ENCODE measurements around the gene TBXAS1. TPM values are rescaled to one million over a fixed set of nuclear protein-coding genes. Genes with fewer than 3 reads are reported as not detected.

TBXAS1 gene
- total RNA-seq, 1 donor = 67.8 TPM

DNA sequence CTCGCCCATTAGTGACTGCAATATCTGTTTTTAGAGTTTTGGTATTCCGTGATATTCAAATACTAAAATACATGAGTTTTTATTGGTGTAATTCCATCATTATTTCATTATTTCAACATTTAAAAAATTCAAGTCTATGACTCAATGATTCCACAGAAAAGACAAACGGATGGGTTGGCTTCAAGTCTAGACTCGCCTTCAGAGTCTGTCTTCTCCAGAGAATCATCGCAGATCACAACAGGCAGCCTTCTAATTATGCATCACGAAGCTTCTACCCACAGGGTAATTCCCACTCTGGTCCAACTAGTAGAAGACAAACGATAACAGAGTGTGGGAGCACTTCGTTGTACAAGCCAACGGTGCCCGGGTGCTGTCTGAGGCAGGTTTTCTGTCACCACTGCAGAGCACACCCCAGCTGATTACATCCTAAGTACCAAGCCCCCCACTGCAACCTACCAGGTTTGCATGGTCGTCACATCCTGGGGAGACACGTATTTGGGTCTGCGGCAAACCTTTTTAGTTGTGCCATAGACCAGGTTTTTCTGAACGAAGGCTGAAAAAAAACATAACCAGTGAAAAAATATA, 204.8 kb downstream of the TBXAS1 start:
- Histone ChIP-seq H3K4me3 (ENCODE audit: low read length) (no peak overlapping the region), H3K4me1 (ENCODE audit: insufficient read depth, low read length) (peaks cover 26% of the 10 kb centered on the region), H3K27me3 (ENCODE audit: insufficient read depth, low read length) (no peaks in the 10 kb centered on the region), H3K9me3 (ENCODE audit: low read depth, low read length) (no peaks in the 10 kb centered on the region)

DNA sequence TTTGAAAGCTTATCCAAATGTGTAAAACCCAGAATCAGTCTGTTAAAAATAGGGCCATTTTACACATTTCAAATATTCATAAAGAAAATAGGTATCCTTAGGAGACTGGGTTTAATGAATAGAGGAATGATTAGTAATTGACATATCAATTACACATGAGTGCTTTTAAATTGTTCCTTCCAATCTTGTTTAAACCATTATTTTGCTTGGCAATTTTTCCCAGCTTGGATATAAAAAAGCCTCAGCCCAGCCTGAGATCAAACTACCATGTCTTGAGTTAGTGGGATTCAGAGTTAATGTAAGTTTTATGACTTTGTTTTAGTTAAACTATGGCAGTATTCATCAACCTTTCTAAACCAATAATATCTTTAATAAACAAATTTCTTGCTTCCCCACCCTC, 205.4 kb downstream of the TBXAS1 start:
- Histone ChIP-seq H3K27me3 (ENCODE audit: insufficient read depth, low read length) (no peaks in the 10 kb centered on the region), H3K4me1 (ENCODE audit: insufficient read depth, low read length) (peaks cover 26% of the 10 kb centered on the region), H3K9me3 (ENCODE audit: low read depth, low read length) (no peaks in the 10 kb centered on the region), H3K4me3 (ENCODE audit: low read length) (no peak overlapping the region)

DNA sequence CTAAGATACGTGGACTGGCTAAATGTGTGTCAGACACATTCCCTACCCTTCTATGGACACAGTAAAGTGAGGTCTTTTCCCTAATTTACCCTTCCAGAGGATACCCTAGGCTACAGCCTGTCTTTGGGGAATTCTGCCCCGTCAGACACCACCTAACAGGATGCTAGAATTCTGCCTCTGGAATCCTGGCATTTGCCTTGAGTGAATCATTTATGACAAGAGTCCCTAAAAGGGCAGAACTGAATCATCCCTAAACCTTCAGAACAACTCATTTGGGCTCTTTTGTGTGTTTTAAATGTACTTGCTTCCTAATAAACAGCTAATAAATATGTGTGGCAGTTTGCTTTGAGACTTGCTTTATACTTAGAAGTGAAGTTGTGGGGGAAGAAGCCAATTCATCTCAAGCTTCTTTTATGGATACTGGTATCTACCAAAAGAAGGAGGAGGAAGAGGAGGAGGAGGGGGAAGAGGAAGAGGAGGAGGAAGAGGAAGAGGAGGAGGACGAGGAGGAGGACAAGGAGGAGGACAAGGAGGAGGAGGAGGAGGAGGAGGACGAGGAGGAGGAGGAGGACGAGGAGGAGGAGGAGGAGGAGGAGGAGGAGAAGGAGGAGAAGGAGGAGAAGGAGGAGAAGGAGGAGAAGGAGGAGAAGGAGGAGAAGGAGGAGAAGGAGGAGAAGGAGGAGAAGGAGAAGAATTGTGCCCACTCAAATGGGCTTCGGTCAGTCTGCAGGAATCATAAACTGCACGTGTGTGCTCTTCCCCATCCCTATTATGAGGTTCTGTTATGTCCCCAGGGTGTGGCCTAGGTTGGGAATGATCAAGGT, 206.5 kb downstream of the TBXAS1 start:
- H3K9me3 ChIP-seq (ENCODE audit: low read depth, low read length) = no peaks in the 10 kb centered on the region
- no peaks in the 10 kb centered on the region for H3K27me3 ChIP-seq (ENCODE audit: insufficient read depth, low read length)
- H3K4me1 ChIP-seq (ENCODE audit: insufficient read depth, low read length) = peaks cover 26% of the 10 kb centered on the region
- no peak overlapping the region for H3K4me3 ChIP-seq (ENCODE audit: low read length)

DNA sequence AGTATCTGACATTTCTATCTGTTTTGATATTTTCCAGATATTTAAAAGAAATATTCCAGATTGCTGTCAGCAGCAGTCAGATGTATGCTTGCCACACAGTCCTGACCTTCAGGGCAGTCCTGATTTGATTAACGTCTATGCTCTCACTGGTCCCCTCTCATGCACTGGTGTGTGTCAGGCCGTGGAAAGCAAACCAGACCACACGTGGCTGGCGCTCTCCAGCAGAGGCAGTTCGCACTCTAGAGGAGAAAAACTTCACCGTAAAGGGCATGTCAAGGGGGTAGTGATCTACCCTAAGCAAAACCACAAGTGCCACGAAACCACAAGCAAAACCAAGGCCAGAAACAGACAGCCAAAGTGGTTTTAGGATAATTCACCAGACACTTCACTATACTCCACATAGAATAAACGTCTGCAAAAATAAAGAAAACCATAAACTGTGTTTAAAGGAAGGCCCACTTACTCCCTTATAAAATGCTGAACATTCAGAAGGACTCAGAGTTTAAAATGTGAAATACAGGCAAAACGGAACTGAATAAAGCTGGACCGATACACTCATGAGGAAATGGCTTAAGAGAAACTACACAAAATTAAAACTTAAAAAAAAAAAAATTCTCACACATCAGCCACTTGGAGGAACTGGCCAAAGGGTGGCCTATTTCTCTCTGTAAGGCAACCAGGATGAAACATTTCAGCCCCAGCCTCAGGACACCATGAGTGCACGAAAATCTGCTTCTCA, 207.3 kb downstream of the TBXAS1 start:
- no peaks in the 10 kb centered on the region for H3K9me3 ChIP-seq (ENCODE audit: low read depth, low read length)
- H3K4me3 ChIP-seq (ENCODE audit: low read length) = no peak overlapping the region
- peaks cover 26% of the 10 kb centered on the region for H3K4me1 ChIP-seq (ENCODE audit: insufficient read depth, low read length)
- no peaks in the 10 kb centered on the region for H3K27me3 ChIP-seq (ENCODE audit: insufficient read depth, low read length)

DNA sequence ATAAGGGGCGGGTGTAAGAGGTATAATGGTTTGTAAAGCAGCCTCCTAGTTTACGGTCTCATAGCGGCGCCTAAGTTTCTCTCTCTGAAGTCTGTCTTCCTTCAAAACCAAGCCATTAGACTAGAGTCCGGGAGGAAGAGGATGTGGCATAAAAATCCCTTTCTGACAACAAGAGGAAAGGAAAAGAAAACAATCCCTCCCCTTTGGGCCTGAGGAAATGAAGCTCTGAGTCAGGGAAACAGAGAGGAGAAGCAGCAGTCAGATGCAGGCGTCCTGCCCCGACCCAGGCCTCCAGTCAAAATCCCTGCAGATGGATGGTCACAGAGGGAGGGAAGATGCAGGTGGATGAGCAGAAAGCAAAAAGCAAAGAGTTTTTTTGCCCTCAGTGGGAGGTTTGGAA, 210.0 kb downstream of the TBXAS1 start:
- Histone ChIP-seq H3K4me1 (ENCODE audit: insufficient read depth, low read length) (peaks cover 23% of the 10 kb centered on the region), H3K4me3 (ENCODE audit: low read length) (no peak overlapping the region), H3K9me3 (ENCODE audit: low read depth, low read length) (no peaks in the 10 kb centered on the region), H3K27me3 (ENCODE audit: insufficient read depth, low read length) (no peaks in the 10 kb centered on the region)

DNA sequence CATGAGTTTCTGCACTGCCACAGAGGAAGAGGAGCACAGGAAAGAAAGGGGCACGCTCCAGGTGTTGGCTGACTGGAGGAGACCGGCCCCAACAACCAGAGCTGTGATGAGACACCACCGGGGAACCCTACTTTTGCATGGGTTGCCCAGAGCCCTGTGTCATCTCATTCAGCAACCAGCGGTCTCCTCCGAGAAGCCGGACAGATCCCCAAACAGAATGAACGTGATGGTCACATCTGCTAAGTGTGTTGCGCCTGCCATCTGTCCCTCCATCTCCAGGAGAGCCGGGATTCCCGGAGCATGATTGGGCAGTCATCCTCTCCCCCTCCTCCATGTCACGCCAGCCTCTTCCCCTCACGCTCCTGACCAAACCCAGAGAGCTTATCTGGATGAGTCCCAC, 210.8 kb downstream of the TBXAS1 start:
- no peaks in the 10 kb centered on the region for H3K9me3 ChIP-seq (ENCODE audit: low read depth, low read length)

DNA sequence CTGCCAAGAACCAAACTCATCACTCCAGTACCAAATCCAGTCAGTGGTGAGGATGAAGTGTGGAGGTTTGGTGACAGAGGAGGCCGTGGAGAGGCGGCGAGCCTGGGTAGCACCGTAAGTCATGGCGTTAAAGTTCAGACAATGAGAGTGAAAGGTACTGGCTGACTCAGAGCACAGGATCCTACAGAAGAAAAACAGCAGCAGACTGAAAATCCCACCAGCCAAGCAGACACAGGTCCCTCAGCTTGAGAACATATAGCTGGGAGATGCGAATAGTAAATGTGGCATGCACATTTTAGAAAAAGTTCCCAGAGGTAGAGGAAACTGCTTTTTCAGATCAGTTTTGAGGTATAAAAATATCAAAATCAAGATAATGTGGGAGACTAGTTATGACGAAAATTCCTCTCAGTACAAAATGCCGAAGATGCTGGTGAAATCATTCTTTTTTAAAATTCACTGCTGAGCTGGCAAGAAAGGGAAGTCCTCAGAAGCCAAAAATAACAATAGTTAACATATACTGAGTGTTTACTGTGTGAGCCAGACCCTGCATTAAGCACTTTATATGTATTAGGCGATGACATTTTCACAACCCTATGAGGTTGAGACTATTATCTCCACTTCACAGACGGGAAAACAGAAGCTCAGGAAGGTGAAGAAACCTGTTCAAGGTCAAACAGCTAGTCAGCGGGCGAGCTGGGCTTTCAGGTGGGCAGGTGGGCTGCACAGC, 212.8 kb downstream of the TBXAS1 start:
- no peak overlapping the region for H3K4me3 ChIP-seq (ENCODE audit: low read length)
- peaks cover 13% of the 10 kb centered on the region for H3K4me1 ChIP-seq (ENCODE audit: insufficient read depth, low read length)
- no peaks in the 10 kb centered on the region for H3K9me3 ChIP-seq (ENCODE audit: low read depth, low read length)
- no peaks in the 10 kb centered on the region for H3K27me3 ChIP-seq (ENCODE audit: insufficient read depth, low read length)

More for the DNA sequence above, 210.8 kb downstream of the TBXAS1 start:
- Histone ChIP-seq H3K4me1 (ENCODE audit: insufficient read depth, low read length) (peaks cover 23% of the 10 kb centered on the region), H3K27me3 (ENCODE audit: insufficient read depth, low read length) (no peaks in the 10 kb centered on the region), H3K4me3 (ENCODE audit: low read length) (no peak overlapping the region)

DNA sequence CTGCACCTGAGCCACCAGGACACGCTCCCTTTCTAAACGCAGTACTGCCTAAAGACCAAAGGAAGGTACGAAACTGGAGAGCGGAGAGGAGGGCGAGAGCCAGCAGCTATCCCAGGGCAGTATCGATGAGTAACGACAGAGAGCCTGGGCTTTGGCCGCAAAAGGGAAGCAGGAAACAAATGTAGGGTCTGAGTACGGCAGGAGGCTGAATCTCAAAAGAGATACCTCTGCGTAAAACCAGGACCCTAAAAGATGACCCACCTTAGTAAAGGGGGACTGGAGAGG, 213.3 kb downstream of the TBXAS1 start:
- Histone ChIP-seq H3K4me1 (ENCODE audit: insufficient read depth, low read length) (peaks cover 8% of the 10 kb centered on the region), H3K27me3 (ENCODE audit: insufficient read depth, low read length) (no peaks in the 10 kb centered on the region), H3K4me3 (ENCODE audit: low read length) (no peak overlapping the region), H3K9me3 (ENCODE audit: low read depth, low read length) (no peaks in the 10 kb centered on the region)

DNA sequence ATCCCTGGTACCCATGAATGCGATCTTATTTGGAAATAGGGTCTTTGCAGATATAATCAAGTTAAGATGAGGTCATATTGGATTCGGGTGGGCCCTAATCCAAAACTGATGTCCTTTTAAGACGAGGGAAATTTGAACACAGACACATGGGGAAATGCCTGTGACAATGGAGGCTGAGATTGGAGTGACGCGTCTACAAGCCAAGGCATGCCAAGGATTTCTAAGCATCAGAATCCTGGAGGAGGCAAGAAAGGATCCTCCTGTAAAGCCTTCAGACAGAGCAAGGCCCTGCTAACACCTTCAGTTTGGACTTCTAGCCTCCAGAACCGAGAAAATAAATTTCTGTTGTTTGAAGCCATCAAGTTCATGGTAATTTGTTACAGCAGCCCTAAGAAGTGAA, 215.2 kb downstream of the TBXAS1 start:
- Histone ChIP-seq H3K9me3 (ENCODE audit: low read depth, low read length) (no peaks in the 10 kb centered on the region), H3K27me3 (ENCODE audit: insufficient read depth, low read length) (no peaks in the 10 kb centered on the region), H3K4me3 (ENCODE audit: low read length) (no peak overlapping the region), H3K4me1 (ENCODE audit: insufficient read depth, low read length) (peaks cover 5% of the 10 kb centered on the region)

DNA sequence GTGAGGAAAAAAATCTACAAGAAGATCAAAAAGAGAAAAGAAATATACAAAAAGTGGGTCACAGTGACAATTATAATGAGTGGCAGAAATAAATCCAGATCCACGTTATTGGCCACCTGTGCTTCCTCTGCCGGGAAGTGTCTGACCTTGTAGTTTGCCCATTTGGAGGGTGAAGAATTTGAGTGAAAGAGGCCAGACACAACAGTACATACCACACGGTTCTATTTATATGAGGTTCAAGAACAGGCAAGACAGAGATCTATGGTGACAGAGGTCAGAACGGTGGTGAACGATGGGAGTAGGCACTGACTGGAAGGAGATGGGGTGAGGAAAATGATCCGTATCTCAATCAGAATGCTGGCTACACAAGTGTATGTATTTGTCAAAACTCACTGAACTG, 216.6 kb downstream of the TBXAS1 start:
- no peaks in the 10 kb centered on the region for H3K27me3 ChIP-seq (ENCODE audit: insufficient read depth, low read length)
- H3K4me3 ChIP-seq (ENCODE audit: low read length) = no peak overlapping the region
- H3K4me1 ChIP-seq (ENCODE audit: insufficient read depth, low read length) = peaks cover 9% of the 10 kb centered on the region
- H3K9me3 ChIP-seq (ENCODE audit: low read depth, low read length) = no peaks in the 10 kb centered on the region

DNA sequence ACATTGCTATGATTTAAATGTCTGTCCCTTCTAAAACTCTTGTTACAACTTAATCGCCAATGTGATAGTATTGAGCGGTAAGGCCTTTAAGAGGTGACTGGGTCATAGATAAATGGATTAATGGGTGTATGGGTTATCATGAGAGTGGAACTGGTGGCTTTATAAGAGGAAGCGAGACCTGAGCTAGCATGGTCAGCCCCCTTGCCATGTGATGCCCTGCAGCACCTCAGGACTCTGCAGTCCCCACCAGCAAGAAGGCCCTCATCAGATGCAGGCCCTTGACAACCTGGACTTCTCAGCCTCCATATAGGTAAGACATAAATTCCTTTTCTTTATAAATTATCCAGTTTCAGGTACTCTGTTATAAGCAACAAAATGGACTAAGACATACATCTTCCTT, 218.1 kb downstream of the TBXAS1 start:
- no peaks in the 10 kb centered on the region for H3K27me3 ChIP-seq (ENCODE audit: insufficient read depth, low read length)
- H3K4me3 ChIP-seq (ENCODE audit: low read length) = no peak overlapping the region
- H3K4me1 ChIP-seq (ENCODE audit: insufficient read depth, low read length) = peaks cover 11% of the 10 kb centered on the region
- no peaks in the 10 kb centered on the region for H3K9me3 ChIP-seq (ENCODE audit: low read depth, low read length)

DNA sequence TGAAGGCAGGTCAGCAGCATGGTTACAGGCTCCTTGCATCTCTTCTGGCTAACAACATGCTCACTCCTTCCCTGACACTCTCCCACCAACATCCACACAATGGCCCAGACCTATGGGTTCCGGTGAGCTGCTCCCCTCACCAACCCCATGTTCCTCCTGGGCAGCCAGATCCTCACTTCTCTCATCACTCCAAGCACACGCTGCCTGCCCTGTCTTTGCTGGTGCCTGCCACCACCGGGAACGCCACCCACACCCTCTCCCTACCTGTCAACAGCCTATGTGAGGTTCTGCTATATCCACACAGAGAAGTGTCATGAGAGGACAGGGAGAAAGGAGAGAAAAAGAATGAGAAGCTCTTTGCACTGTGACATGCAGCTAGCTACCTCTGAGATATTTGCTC, 219.1 kb downstream of the TBXAS1 start:
- Histone ChIP-seq H3K9me3 (ENCODE audit: low read depth, low read length) (no peaks in the 10 kb centered on the region), H3K4me1 (ENCODE audit: insufficient read depth, low read length) (peaks cover 10% of the 10 kb centered on the region), H3K27me3 (ENCODE audit: insufficient read depth, low read length) (no peaks in the 10 kb centered on the region), H3K4me3 (ENCODE audit: low read length) (no peak overlapping the region)

DNA sequence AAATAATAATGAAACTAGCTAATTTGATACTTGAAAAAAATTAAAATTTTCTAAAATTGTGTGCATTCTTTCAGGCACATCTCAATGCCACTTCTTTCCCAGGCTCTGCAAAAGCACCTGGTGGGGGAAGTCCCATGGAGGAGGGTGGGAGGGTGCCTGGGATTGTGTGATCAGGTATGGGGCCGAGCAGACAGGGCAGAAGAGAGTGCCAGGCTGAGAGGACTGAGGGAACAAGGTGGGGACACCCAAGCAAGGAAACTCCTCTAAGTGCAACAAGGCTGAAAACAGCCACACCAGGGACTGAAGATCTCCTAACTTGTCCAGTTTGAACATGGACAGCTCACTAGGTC, 219.9 kb downstream of the TBXAS1 start:
- Histone ChIP-seq H3K9me3 (ENCODE audit: low read depth, low read length) (no peaks in the 10 kb centered on the region), H3K4me1 (ENCODE audit: insufficient read depth, low read length) (peaks cover 11% of the 10 kb centered on the region)

DNA sequence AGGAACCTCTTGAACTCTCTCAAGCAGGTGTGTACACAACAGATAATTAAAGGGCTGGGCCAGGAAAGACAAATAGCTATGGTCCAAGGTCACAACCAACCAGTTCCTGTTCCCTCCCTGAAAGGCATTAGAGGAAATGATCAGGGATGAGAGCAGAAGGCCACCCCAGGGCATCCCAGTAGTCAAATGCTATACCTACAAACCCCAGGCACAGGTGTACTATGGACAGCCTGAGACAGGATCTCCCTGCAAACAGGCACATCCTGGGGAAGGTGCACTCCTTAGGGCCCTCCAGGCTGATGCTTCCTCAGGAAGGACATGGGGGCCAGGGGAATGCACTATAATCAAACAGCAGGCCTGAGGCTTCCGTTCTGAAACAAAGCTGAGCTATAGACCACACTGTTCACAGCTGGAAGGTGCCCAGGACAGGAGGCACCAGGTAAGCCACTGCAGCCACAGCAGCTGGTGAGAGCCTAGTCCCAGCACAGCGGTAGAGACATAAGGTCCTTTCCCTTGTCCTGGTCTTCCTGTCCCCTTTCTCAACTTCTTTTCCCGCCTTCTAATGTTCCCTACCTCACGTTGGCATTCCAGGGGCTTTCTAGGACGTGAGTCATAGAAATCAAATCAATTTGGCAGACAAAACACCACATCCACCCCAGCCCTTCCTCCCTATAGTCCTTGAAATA, 220.4 kb downstream of the TBXAS1 start:
- Histone ChIP-seq H3K4me1 (ENCODE audit: insufficient read depth, low read length) (peaks cover 16% of the 10 kb centered on the region), H3K27me3 (ENCODE audit: insufficient read depth, low read length) (no peaks in the 10 kb centered on the region), H3K4me3 (ENCODE audit: low read length) (no peak overlapping the region), H3K9me3 (ENCODE audit: low read depth, low read length) (no peaks in the 10 kb centered on the region)

More for the DNA sequence above, 219.9 kb downstream of the TBXAS1 start:
- Histone ChIP-seq H3K4me3 (ENCODE audit: low read length) (no peak overlapping the region), H3K27me3 (ENCODE audit: insufficient read depth, low read length) (no peaks in the 10 kb centered on the region)

DNA sequence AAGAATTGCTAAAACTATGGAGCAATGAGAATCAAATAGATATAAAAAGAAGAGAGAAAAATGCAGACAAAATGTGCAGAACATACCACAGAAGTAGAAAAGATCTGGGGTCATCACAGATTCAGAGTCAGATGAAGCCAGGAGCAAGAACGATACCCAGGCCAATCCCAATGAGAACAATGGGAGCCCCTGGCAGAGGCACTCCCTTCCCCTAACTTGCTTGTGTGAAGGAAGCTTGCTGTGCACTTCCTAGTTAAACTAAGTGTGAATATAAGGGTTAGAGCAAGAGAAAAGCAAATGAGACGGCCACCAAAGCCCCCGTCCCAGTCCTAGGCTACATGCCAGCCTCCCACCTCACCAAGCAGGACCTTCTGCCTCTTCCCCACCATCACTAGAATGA, 221.0 kb downstream of the TBXAS1 start:
- no peaks in the 10 kb centered on the region for H3K27me3 ChIP-seq (ENCODE audit: insufficient read depth, low read length)
- H3K4me3 ChIP-seq (ENCODE audit: low read length) = no peak overlapping the region
- no peaks in the 10 kb centered on the region for H3K9me3 ChIP-seq (ENCODE audit: low read depth, low read length)
- H3K4me1 ChIP-seq (ENCODE audit: insufficient read depth, low read length) = peaks cover 21% of the 10 kb centered on the region

Measured in mononuclear cell (primary cell).